Stimulated activated naive CD4-positive, alpha-beta T cell (primary cell): ENCODE results near the gene CERKL.
"Not testable (repeated sequence)": the region's sequence is repeated elsewhere in the genome, so short reads cannot be mapped to it uniquely, and the experiment has no call there.

ENCODE experiments used
- DNase-seq, 6 experiments: peaks; one replicate each; lab custom pipeline; 2025; lab: John Stamatoyannopoulos, UW

The CERKL gene

GRCh38 chr2:181656450-181657291, at the start of gene CERKL:
TSS of gene CERKL (minus strand) at chr2:181657105. CDS start at chr2:181657006, 99 bp downstream.
- DNase-seq, result peak in 1 of 6 experiments; percentile 14

GRCh38 chr2:181702519-181702918, 45.6 kb upstream of the CERKL start:
- DNase-seq, result not testable (repeated sequence)

- no peak for DNase-seq
These were observed 41.3 kb upstream of the CERKL start for GRCh38 chr2:181698223-181698622.

- DNase-seq, result no peak
These were observed 40.7 kb upstream of the CERKL start for GRCh38 chr2:181697571-181697970.

- no peak for DNase-seq
These were observed 40.2 kb upstream of the CERKL start for GRCh38 chr2:181697126-181697525.

GRCh38 chr2:181694271-181694670, 37.4 kb upstream of the CERKL start:
- no peak for DNase-seq

GRCh38 chr2:181690860-181691259, 34.0 kb upstream of the CERKL start:
- no peak for DNase-seq

GRCh38 chr2:181686576-181687185, 29.8 kb upstream of the CERKL start:
- no peak for DNase-seq

- DNase-seq, result no peak
These were observed 28.3 kb upstream of the CERKL start for GRCh38 chr2:181685150-181685688.

GRCh38 chr2:181684454-181685149, 27.7 kb upstream of the CERKL start:
- DNase-seq, result no peak

GRCh38 chr2:181683518-181684453, 26.9 kb upstream of the CERKL start:
- no peak for DNase-seq

GRCh38 chr2:181682795-181683517, 26.1 kb upstream of the CERKL start:
- DNase-seq, result no peak

- DNase-seq, result no peak
These were observed 25.3 kb upstream of the CERKL start for GRCh38 chr2:181682026-181682789.

GRCh38 chr2:181680937-181681811, 24.3 kb upstream of the CERKL start:
- DNase-seq, result no peak

GRCh38 chr2:181680055-181680936, 23.4 kb upstream of the CERKL start, which contains the start of gene NEUROD1:
TSS of gene NEUROD1 (minus strand) at chr2:181680517. CDS start at chr2:181678860, 1,657 bp downstream.
- no peak for DNase-seq

- DNase-seq, result no peak
These were observed 22.7 kb upstream of the CERKL start for GRCh38 chr2:181679544-181679979.

GRCh38 chr2:181678861-181679543, 22.1 kb upstream of the CERKL start:
- DNase-seq, result no peak
